OCI-LY3 (cell line): Measurements from ENCODE around the gene BABAM1.

ENCODE experiments used
- H2AFZ ChIP-seq: fragments of 200-600, 300-600 bp; shearing (Covaris generic); 2 replicates; pipeline ENCODE4 v1.6.0; 2014; ENCODE audit warnings: antibody characterized with exemption, low read depth, low read length
- H3K27ac ChIP-seq: fragments of 200-600, 300-600 bp; sonication (generic); 2 replicates; pipeline ENCODE4 v1.5.1; 2014; ENCODE audit warnings: mild to moderate bottlenecking, low read length, moderate library complexity, mixed read lengths
- H3K27me3 ChIP-seq: fragments of 200-600, 300-600 bp; sonication (generic); 2 replicates; pipeline ENCODE4 v1.6.1; 2014; ENCODE audit warnings: low read depth, low read length, mixed read lengths
- H3K36me3 ChIP-seq: fragments of 200-600, 300-600 bp; sonication (generic); replicated peaks from 2 replicates; pipeline ENCODE3; 2014; ENCODE audit warnings: low read depth, low read length, mixed read lengths
- H3K4me1 ChIP-seq: fragments of 300-600, 200-600 bp; sonication (generic); 2 replicates; pipeline ENCODE4 v1.6.1; 2014; ENCODE audit warnings: low read length, mixed read lengths
- H3K4me2 ChIP-seq: fragments of 200-600, 300-600 bp; sonication (generic); 2 replicates; pipeline ENCODE4 v1.6.1; 2014; ENCODE audit warnings: low read length, mixed read lengths
- H3K4me3 ChIP-seq: fragments of 300-600, 200-600 bp; sonication (generic); 2 replicates; pipeline ENCODE4 v1.5.1; 2014; ENCODE audit warnings: antibody characterized with exemption, mild to moderate bottlenecking, low read length, moderate library complexity
- H3K79me2 ChIP-seq: fragments of 300-600, 200-600 bp; shearing (Covaris generic); 2 replicates; pipeline ENCODE4 v1.6.1; 2014; ENCODE audit warnings: mild to moderate bottlenecking, low read length, mixed read lengths
- H3K9ac ChIP-seq: fragments of 300-600, 200-600 bp; shearing (Covaris generic); 2 replicates; pipeline ENCODE4 v1.6.0; 2014; ENCODE audit warnings: mild to moderate bottlenecking, low read length, moderate library complexity
- H3K9me3 ChIP-seq: fragments of 200-600, 300-600 bp; shearing (Covaris generic); 2 replicates; pipeline ENCODE4 v1.6.1; 2014; ENCODE audit warnings: low read length, mixed read lengths; ENCODE audit not compliant: insufficient read depth
- H4K20me1 ChIP-seq: fragments of 200-600, 300-600 bp; sonication (generic); 2 replicates; pipeline ENCODE4 v1.6.1; 2016; ENCODE audit warnings: low read length, mixed read lengths; ENCODE audit not compliant: insufficient read depth
- EZH2phosphoT487 ChIP-seq: fragments of 200-600 bp; shearing (Covaris generic); IDR thresholded peaks from 2 replicates; pipeline ENCODE4 v1.6.1; 2018; ENCODE audit warnings: antibody characterized with exemption, mixed run types, low read depth
- TF ChIP-seq, protein P1 (sequence below): fragments of 200-600, 300-600 bp; sonication (generic); IDR thresholded peaks from 2 replicates; pipeline ENCODE4 v1.5.1; 2014; ENCODE audit warnings: antibody characterized with exemption, low read length, low read depth

Gene BABAM1

GRCh38 chr19:17296976-17297375, 29.7 kb downstream of the BABAM1 start:
- Histone ChIP-seq H3K27ac (no peak overlapping the region), H3K27me3 (no peaks in the 10 kb centered on the region), H3K4me3 (no peak overlapping the region), H3K9me3 (peaks cover 4% of the 10 kb centered on the region; the same call in 1 of the 2 replicates), H3K9ac (no peak overlapping the region), H4K20me1 (no peaks in the 10 kb centered on the region), H3K4me1 (peaks cover under 1% of the 10 kb centered on the region; the same call in 1 of the 2 replicates), H3K4me2 (no peak overlapping the region), H3K36me3 (peaks cover 21% of the 10 kb centered on the region), H3K79me2 (no peaks in the 10 kb centered on the region), H2AFZ (no peak overlapping the region)
- TF ChIP-seq, protein P1, sequence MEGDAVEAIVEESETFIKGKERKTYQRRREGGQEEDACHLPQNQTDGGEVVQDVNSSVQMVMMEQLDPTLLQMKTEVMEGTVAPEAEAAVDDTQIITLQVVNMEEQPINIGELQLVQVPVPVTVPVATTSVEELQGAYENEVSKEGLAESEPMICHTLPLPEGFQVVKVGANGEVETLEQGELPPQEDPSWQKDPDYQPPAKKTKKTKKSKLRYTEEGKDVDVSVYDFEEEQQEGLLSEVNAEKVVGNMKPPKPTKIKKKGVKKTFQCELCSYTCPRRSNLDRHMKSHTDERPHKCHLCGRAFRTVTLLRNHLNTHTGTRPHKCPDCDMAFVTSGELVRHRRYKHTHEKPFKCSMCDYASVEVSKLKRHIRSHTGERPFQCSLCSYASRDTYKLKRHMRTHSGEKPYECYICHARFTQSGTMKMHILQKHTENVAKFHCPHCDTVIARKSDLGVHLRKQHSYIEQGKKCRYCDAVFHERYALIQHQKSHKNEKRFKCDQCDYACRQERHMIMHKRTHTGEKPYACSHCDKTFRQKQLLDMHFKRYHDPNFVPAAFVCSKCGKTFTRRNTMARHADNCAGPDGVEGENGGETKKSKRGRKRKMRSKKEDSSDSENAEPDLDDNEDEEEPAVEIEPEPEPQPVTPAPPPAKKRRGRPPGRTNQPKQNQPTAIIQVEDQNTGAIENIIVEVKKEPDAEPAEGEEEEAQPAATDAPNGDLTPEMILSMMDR, result no peak
- TF ChIP-seq EZH2phosphoT487, result no peak

DNA sequence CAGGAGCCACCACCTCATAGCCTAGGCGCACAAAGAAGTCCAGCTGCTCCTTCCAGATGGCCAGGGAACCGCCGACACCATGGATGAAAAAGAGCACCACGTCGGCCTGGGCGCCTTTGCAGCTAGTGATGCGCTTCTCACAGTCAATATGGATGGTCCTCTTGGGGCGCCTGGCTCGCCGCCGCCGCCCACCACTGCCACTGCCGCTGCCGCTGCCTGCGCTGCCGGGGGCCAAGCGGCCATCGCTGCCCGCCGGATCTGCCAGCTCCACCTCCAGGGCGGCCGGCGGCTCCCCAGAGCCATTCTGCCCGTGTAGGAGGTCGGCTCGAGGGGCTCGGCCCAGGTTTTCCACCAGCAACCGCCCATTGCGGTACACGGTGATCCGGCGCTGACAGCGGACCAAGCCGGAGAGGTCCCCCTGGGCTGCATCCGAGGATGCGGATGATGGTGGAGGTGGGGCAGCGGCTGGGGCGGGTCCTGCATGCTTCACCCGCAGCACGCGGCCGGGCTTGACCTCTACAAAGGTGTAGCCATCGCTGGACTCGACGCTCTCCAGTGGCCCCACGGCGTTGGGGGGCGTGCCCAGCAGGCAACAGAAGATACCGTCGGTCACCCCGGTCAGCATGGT, 33.9 kb downstream of the BABAM1 start:
- peaks cover 11% of the 10 kb centered on the region for H3K36me3 ChIP-seq
- no peaks in the 10 kb centered on the region for H3K27me3 ChIP-seq
- H3K4me2 ChIP-seq, result no peak overlapping the region
- peaks cover 19% of the 10 kb centered on the region for H3K4me1 ChIP-seq
- TF ChIP-seq EZH2phosphoT487, result no peak
- TF ChIP-seq, protein P1, result no peak
- no peak overlapping the region for H3K9ac ChIP-seq
- no peaks in the 10 kb centered on the region for H4K20me1 ChIP-seq
- H2AFZ ChIP-seq, result no peak overlapping the region
- peaks cover 1% of the 10 kb centered on the region for H3K79me2 ChIP-seq
- H3K4me3 ChIP-seq, result no peak overlapping the region
- no peak overlapping the region for H3K27ac ChIP-seq
- H3K9me3 ChIP-seq, result peaks cover 4% of the 10 kb centered on the region; the same call in 1 of the 2 replicates

DNA sequence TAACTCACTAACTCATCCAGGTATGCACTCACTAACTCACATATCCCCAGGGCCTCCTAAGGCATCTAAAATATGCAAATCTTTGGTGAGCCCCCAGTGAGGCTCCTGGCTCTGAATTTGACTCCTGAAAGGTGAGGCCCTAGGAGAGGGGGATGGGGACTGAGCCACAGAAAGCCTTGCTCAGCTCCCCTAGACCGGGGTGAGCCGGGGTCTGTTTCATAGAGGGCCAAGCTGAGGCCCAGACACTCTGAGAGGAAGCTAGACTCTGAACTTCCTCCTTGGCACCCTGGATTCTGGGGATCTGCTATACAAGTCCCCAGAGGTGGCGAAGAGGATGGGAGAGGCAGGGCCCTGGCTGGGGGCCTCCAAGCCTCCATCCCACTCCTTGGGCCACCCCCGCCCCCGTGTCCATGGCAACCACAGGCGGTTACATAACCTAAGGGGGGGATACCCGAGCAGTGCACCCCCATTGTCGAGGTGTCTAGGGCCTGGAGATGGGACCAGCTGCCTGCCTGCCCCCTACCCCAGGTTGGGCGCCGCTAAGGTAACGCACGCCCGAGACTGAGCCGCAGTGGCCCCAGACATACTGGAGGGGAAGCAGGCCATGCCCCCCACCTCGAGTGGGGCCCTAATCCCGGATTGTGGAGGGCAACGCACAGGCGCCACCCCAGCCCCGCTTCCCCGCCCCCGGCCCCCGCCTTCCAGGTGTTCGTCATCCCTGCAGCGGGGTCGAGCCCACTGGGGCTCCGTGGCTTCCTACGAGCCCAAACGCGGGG, 35.3 kb downstream of the BABAM1 start:
- peak overlapping the region; percentile 60; the same call in 1 of the 2 replicates for H3K9ac ChIP-seq
- H3K79me2 ChIP-seq, result peaks cover 14% of the 10 kb centered on the region
- H3K27ac ChIP-seq, result no peak overlapping the region
- no peaks in the 10 kb centered on the region for H3K27me3 ChIP-seq
- no peak for TF ChIP-seq EZH2phosphoT487
- TF ChIP-seq, protein P1, result no peak
- H3K4me3 ChIP-seq, result peak overlapping the region; percentile 82
- no peaks in the 10 kb centered on the region for H4K20me1 ChIP-seq
- H3K36me3 ChIP-seq, result peaks cover 6% of the 10 kb centered on the region
- peak overlapping the region; percentile 73 for H3K4me2 ChIP-seq
- no peak overlapping the region; the same call in 1 of the 2 replicates for H2AFZ ChIP-seq
- peaks cover 4% of the 10 kb centered on the region; the same call in 1 of the 2 replicates for H3K9me3 ChIP-seq
- H3K4me1 ChIP-seq, result peaks cover 24% of the 10 kb centered on the region

- no peaks in the 10 kb centered on the region for H4K20me1 ChIP-seq
- H3K79me2 ChIP-seq, result peaks cover 17% of the 10 kb centered on the region
- H3K9ac ChIP-seq, result peak within 1 kb of the TSS; percentile 60
- no peak within 1 kb of the TSS; the same call in 1 of the 2 replicates for H2AFZ ChIP-seq
- peaks cover 24% of the 10 kb centered on the region for H3K4me1 ChIP-seq
- H3K4me2 ChIP-seq, result peak within 1 kb of the TSS; percentile 73
- no peak within 1 kb of the TSS for H3K27ac ChIP-seq
- H3K36me3 ChIP-seq, result peaks cover 2% of the 10 kb centered on the region
- TF ChIP-seq, protein P1, result 0 out of 2 replicates have a peak, but pooled peaks have one; percentile 7
- TF ChIP-seq EZH2phosphoT487, result no peak
- peaks cover 1% of the 10 kb centered on the region; the same call in 1 of the 2 replicates for H3K9me3 ChIP-seq
- no peaks in the 10 kb centered on the region for H3K27me3 ChIP-seq
- peak within 1 kb of the TSS; percentile 82 for H3K4me3 ChIP-seq
These were observed 36.1 kb downstream of the BABAM1 start, which contains the start of gene ABHD8 for GRCh38 chr19:17303167-17303939. ABHD8 (minus strand) TSS chr19:17303425; CDS start chr19:17301616, 1,809 bp downstream.
